HG02571 (cell line): ENCODE data around the gene BCL11B.
"Not testable (repeated sequence)": the region's sequence is repeated elsewhere in the genome, so short reads cannot be mapped to it uniquely, and the experiment has no call there.

ENCODE experiments used
- ATAC-seq: cut with Tn5 transposase; IDR thresholded peaks from one replicate; pipeline ENCODE4 v1.9.1; 2021; ENCODE audit warnings: mild to moderate bottlenecking, moderate library complexity; ENCODE audit not compliant: unreplicated experiment

BCL11B gene

GRCh38 chr14:99242238-99242637 lies 29.8 kb downstream of the BCL11B start:
- ATAC-seq: no peak

GRCh38 chr14:99241325-99242010 lies 30.5 kb downstream of the BCL11B start:
- no peak for ATAC-seq

- no peak for ATAC-seq
Measured at GRCh38 chr14:99240627-99241324, 31.2 kb downstream of the BCL11B start.

- ATAC-seq: no peak
Measured at GRCh38 chr14:99239661-99240092, 32.3 kb downstream of the BCL11B start.

DNA sequence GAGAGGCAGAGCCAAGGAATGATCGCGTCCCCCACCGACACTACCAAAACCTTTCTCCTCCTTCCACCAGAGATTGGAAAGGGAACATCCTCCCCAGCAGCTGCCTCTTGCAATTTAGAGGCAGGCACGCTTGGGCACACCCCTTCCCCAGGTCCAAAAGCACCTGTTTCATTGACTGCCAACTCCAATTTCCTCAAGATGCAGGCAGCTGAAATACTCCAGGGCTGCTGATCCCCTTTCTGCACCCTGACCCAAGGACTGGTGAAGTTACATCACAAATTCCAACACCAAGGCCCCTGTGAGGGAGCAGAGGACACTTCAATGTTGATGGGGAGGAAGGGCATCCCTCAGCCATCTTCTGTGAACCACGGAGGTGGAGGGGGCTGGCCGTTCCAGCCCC lies 33.8 kb downstream of the BCL11B start:
- no peak for ATAC-seq

DNA sequence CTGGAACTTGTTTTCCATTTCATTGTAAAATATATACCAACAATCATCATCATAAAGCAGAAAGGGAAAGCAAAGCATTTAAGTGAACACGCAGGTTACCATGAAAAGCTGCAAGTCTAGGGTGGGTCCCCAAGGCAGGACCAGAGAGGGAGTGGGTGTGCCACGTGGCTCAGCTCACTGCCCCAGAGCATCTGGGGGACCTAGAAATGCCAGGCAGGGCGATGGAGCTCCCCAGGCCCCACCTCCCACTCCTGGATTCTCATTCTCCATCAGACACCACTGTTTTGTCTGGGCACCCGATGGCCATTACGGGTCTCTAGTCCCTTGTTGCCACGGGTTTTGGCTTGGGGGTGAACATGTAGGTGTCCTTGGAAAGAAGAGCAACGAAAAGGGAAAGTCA lies 34.7 kb downstream of the BCL11B start:
- ATAC-seq: no peak

DNA sequence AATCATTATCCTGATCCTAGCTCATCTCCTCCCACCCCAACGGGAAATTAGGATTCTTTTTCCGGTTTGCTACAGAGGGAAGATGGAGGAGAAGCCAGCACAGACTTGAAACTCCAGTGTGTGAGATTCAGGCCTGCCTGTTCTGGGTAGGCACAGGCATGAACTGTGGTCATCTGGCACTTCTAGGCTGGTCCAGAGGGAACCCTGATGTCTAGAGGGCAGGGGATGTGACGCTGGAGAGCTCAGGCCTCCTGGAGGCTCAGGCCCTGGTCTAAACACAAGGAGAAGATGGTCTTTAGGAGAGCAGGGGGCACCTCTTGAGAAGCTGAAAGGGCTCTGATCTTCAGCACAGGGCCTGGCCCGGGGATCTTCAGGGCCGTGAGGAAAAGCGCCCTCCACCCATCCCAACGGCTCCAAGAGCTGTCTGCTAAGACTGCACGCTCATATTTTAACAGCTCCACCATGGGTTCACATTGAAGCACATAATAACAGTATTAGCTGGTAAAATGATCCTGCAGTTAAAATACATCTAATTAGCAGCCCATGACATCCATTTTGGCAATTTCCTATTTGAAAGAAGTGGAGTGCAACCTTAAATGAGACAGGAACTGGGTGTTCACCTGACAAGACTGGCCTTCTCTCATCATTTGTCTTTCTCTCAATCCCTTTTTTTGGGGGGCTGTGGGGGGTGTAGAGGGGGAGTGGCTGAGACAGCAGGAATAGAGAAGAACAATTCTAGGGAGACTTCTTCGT lies 35.4 kb downstream of the BCL11B start:
- ATAC-seq: no peak

DNA sequence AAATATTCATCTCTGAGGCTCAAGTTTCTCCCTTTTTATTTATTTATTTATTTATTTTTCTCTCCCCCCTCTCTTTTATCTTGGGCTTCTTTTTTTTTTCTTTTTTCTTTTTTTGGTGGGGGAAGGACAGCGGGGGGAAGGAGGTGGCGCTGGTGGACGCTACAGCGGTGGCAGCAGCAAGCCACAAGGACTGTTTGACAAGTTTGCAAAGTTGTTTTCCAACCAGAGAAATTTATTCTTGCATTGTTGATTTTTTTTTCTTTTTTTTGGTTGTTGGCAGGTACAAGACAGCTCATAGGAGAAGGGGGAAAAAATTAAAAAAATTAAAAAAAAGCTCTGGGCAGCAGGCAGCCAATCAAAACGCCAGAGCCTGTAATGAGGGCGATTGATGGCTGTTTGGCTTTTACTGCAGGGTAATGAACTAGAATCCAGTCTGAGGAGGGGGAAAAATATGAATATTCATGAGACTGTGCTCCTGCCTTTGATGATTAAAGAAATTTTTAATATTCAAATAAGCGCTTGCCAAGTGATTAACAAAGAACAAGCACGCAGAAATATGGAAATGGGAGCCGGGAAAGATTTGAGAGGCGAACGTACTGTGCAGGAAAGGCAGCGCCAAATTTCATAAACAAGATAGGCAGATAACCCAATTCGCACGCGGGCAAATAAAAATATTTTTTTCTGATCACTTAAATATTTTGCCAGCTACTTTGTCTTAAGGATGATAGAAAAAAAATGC lies 36.2 kb downstream of the BCL11B start:
- no peak for ATAC-seq

- no peak for ATAC-seq
Measured at GRCh38 chr14:99234961-99235571, 36.9 kb downstream of the BCL11B start.

- ATAC-seq: no peak
Measured at GRCh38 chr14:99234355-99234754, 37.6 kb downstream of the BCL11B start.

DNA sequence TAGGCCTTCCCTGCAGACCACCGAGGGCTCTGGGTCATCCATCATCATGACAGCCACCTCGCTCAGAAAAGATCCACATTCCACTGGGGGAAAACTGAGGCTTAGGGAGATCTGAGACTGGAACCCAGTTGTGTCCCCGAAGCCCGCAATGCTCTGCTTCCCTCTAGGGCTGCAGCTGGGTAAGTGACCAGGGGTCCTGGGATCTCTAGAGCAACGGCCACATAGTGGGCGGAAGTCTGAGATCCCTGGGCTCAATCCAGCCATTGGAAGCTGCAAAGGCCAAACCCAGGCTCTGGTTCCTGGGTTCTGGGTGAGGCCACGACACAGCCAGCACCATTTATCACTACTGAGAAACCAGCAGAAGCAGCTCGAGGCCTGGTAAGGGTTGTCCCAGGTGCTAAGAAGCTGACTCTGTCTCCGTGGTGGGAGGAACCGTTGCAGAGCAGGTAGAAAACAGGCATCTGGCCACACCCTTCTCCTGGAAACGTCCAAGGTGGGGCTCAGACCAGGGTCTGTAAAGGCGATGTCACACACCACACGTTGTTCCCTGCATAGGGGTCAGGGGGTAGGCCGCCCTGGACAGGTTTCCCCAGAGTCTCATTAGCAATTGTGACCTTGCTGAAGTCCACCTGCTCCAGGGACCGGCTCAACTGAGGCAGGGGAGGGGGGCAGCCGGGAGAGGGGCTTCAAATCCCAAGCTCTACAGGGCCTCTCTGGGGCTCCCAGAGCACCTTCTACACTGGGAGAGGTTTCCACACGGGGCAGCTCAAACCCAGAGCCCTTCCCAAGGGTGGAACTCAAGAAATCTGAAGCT lies 38.6 kb downstream of the BCL11B start:
- no peak for ATAC-seq

GRCh38 chr14:99232714-99233214 lies 39.2 kb downstream of the BCL11B start:
- ATAC-seq: no peak

- no peak for ATAC-seq
Measured at GRCh38 chr14:99231850-99232713, 39.9 kb downstream of the BCL11B start.

DNA sequence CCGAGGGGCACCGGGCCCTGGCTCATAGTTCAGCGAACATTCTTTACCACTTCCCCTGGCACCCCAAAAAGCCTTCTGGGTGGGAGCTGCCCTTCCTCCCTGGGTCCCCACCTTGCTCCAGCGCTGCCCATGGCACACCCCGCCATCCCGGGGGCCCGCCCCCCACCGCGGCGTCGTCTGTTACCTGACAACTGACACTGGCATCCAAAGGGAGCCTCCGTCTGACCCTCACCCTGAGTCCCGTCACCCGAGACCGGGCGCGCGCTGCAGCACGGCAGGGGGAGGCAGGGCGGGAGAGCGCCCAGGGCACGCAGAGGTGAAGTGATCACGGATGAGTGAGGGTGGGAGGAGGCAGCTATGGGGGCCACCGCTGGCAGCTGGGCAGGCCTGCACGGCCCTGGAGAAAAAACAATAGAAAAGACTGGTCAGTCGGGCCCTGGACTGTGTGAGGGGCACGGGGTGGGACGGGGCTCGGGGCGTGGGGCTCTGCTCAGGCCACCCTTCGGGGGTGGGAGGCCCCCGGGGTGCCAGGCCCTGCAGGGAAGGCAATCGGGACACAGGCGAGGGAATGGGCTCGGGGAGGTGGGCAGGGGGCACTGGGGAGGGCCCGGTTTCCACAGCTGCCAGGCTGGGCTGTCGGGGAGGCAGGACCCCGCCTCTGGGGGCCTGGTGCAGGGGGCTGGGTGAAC lies 40.7 kb downstream of the BCL11B start:
- ATAC-seq: no peak

DNA sequence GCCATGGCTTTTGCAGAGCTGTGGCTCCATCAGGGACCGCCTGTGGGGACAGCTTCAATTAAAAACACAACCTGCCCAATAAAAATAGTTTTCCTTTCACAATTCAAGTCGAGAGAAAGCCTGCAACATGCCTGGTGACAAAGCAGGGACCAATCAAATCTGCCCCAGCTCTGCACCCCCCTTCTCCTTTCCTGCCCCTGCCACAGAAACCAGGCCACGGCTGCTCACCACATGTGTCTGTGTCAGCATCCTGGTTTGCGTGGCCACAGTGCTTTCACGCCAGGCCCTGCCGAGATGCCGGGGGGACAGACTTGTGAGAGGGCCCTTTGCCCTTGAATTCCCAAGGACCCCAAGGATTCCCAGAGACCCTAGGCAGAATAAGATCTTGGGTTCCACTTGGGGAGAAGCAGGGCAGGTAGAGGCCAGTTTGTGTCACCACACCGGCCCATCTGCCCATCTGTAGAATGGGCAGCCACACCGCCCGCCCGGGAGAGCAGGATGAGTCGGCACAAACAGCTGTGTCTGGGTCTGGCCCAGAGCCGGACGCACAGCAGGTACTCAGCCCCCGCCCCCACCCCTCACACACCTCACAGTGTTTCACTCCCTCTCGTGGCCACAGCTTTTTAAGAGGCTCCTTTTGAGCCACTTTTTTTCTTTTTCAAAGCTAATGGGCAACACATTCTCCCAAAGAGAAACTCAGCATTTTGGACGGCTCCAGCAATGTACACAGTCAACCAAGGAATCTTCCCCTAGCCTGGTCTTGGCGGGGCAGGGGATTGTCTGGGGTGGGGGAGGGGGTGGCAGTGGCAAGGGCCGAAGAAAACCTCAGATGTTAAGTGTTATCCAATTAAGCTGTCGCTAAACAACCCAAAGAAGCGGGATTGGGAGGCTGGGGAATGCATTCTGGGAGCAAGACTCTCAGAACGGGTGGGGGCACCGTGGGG lies 41.5 kb downstream of the BCL11B start:
- no peak for ATAC-seq

DNA sequence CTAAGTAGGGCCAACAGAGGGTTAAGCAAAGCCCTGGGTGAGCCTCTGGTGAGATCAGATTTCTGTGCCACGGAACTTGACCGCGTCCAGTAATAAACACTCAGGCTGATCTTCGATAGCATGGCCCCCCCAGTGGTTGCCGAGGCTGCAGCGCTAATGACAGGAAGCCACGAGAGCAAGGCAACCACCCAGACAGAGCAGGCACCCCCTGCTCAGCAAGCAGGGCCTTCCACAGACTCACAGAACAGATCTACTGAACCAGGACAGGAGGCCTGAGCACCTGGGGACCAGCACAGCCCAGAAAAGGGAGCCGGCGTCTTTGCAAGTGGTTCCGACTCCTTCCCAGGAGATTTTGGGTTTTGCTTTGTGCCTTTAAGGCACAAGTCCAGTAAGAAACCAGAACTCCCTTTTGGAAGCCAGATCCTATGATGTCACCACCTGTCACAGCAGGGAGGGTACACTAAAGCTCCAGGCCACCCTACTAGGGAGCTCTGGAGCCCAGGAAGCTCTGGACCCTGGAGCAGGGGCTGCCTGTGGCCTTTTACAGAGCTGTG lies 42.3 kb downstream of the BCL11B start:
- ATAC-seq: no peak

- ATAC-seq: not testable (repeated sequence)
Measured at GRCh38 chr14:99228760-99229159, 43.2 kb downstream of the BCL11B start.
